Body of pancreas (tissue), 4 donors: Measurements from ENCODE around the gene HEATR3.

Source experiments
- CTCF ChIP-seq, 7 experiments: fragments of 450-650 bp in 4 of 7; fragments of 200-600 bp in 3 of 7; sonication (generic) in 3 of 7; IDR thresholded peaks; one replicate each; pipeline ENCODE4 v1.5.1; 2016 to 2019; ENCODE audit warnings: antibody characterized with exemption in 7 of 7
- POLR2A ChIP-seq, 3 donors: fragments of 450-650 bp; IDR thresholded peaks; one replicate each; pipeline ENCODE4 v1.6.1; 2016; ENCODE audit warnings: antibody characterized with exemption in 3 of 3, mild to moderate bottlenecking in 2 of 3

GRCh38 chr16:50123417-50123816 is 57.6 kb downstream of the HEATR3 start:
- no peak for TF ChIP-seq CTCF (IDR thresholded peaks at IDR 0.05)
- no peak for TF ChIP-seq POLR2A (IDR thresholded peaks at IDR 0.05)
